ENCODE data around the gene FRMD3. TPM values are rescaled to one million over a fixed set of nuclear protein-coding genes. Genes with fewer than 3 reads are reported as not detected.

FRMD3 gene
- total and polyA plus RNA-seq, 7 experiments from 2014 or later: 0.85 to 2.5 (median 0.97) TPM; not detected in 1

DNA sequence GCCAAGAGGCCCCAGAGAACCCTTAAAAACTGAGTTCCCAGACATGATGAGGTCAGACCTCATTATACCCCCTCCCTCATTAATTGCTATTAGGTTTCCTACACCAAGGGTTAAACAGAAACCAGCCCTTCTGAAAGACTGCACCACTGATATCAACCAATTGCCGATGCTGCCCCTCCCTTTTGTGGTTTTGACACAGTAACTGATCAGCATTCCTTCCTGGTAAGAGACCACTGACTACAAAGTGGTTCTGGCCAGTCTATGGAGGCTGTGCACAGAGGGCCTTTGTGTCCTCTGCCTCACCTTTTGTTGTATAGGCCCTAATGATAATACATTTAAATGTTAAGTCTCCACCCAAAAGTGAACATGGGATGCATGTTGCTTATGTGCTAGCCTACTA, 201.5 kb downstream of the FRMD3 start:
- Mint-ChIP-seq H3K36me3 (peaks cover 0 to 4% (median 0%) of the 10 kb centered on the region in 5 donors), H3K4me1 (peaks cover 0 to 6% (median 0%) of the 10 kb centered on the region in 7 donors), H3K27me3 (peaks cover 0 to 1% (median 0%) of the 10 kb centered on the region in 5 donors), H3K4me3 (no peak overlapping the region), H3K9me3 (no peaks in the 10 kb centered on the region), H3K27ac (no peak overlapping the region)
- intact Hi-C loops (cut with micrococcal nuclease): no loop called here
- Histone ChIP-seq H3K4me3 (ENCODE audit: low read length) (no peak overlapping the region), H3K27me3 (ENCODE audit: control insufficient read depth in 2 of 2, insufficient read depth in 2 of 2, low read length in 2 of 2) (no peaks in the 10 kb centered on the region), H3K9me3 (ENCODE audit: control insufficient read depth in 2 of 3, low read length in 3 of 3) (no peaks in the 10 kb centered on the region), H3K27ac (ENCODE audit: low read depth, low read length) (no peak overlapping the region), H3K36me3 (ENCODE audit: control insufficient read depth in 2 of 3, insufficient read depth in 3 of 3, low read length in 3 of 3) (no peaks in the 10 kb centered on the region), H3K4me1 (ENCODE audit: control insufficient read depth in 2 of 2, insufficient read depth in 2 of 2, low read length in 2 of 2) (no peaks in the 10 kb centered on the region)
- ChIA-PET POLR2A (no interaction called here), CTCF (no interaction called here)
- DNase-seq (no peak), ATAC-seq (no peak)

DNA sequence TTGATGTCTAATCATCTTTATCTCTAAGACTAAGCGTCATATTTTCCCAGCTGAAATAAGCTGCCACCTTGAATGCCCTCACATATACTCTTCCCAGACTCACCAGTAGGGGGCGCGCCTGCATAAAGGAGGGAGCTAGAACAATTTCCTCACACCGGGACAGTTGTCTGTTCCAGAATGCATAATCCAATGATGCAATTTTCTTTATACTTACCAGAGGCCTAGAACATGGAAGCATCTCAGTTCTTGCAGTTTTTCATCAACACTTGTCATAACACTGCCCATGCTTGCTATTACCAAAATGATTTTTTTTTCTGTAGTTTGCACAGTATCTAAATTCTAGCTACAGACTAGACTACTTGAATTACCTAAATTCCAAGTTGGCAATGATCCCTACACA, 203.9 kb downstream of the FRMD3 start:
- H3K27ac Mint-ChIP-seq: no peak overlapping the region
- H3K4me1 Mint-ChIP-seq: peaks cover 0 to 6% (median 0%) of the 10 kb centered on the region in 7 donors
- H3K4me3 Mint-ChIP-seq: no peak overlapping the region
- no peaks in the 10 kb centered on the region for H3K27me3 ChIP-seq (ENCODE audit: control insufficient read depth in 2 of 2, insufficient read depth in 2 of 2, low read length in 2 of 2)
- no peaks in the 10 kb centered on the region for H3K36me3 ChIP-seq (ENCODE audit: control insufficient read depth in 2 of 3, insufficient read depth in 3 of 3, low read length in 3 of 3)
- H3K9me3 Mint-ChIP-seq: no peaks in the 10 kb centered on the region
- no peaks in the 10 kb centered on the region for H3K9me3 ChIP-seq (ENCODE audit: control insufficient read depth in 2 of 3, low read length in 3 of 3)
- intact Hi-C loops (cut with micrococcal nuclease): loop anchor here (1.0 to 2.0 kb wide), 4 partner anchors 210 to 315 kb away; no protein-coding TSS in a partner anchor
- H3K4me3 ChIP-seq (ENCODE audit: low read length): no peak overlapping the region
- ChIA-PET CTCF (interaction anchor here (0.9 to 1.4 kb wide), 3 partner anchors 19 to 578 kb away, joined by 3 to 7 read pairs (median 6); no protein-coding TSS in a partner anchor), POLR2A (no interaction called here)
- peaks cover 0 to 1% (median 0%) of the 10 kb centered on the region in 5 donors for H3K27me3 Mint-ChIP-seq
- ATAC-seq (peak; percentile 81), DNase-seq (peak; percentile 5 to 75 (median 36))
- no peak overlapping the region for H3K27ac ChIP-seq (ENCODE audit: low read depth, low read length)
- peaks cover 0 to 4% (median 0%) of the 10 kb centered on the region in 5 donors for H3K36me3 Mint-ChIP-seq
- no peaks in the 10 kb centered on the region for H3K4me1 ChIP-seq (ENCODE audit: control insufficient read depth in 2 of 2, insufficient read depth in 2 of 2, low read length in 2 of 2)

DNA sequence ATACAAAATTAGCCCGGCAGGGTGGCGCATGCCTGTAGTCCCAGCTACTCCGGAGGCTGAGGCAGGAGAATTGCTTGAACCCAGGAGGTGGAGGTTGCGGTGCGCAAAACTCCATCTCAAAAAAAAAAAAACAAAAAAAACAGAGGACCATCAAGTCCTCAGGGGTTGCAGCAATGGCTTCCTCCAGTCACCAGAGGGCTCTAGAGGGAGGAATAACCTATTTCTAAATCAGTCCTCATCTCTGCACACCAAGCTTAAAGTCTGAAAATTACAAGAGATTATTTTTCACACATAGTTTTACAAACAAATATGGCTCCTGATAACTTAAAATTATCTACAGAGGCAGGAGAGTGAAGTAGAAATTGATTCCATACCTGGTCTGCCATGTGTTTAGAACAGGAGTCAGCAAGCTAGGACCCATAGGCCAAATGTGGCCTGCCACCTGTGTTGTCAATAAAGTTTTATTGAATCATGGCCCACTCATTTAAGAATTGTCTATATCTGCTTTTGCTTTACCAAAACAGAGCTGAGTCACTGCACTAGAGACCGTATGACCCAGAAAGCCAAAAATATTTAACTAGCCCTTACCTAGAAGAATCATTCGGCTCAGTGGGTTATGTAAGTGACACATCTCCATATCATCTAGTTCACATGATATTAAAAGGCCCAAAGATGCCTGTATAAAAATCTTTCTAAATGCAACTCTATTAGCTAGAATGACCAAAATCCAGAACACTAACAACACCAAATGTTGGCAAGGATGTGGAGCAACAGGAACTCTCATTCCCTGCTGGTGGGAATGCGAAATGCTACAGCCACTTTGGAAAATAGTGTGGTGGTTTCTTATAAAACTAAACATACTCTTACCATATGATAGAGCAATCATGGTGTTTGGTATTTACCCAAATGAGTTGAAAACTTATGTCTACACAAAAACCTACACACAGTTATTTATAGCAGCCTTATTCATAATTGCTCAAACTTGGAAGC, 207.7 kb downstream of the FRMD3 start:
- intact Hi-C loops (cut with micrococcal nuclease): loop anchor here in 1 of 2 donors (1.0 kb wide), 1 partner anchor 319 kb away; no protein-coding TSS in a partner anchor
- H3K4me1 ChIP-seq (ENCODE audit: control insufficient read depth in 2 of 2, insufficient read depth in 2 of 2, low read length in 2 of 2): no peaks in the 10 kb centered on the region
- POLR2A ChIA-PET: no interaction called here

DNA sequence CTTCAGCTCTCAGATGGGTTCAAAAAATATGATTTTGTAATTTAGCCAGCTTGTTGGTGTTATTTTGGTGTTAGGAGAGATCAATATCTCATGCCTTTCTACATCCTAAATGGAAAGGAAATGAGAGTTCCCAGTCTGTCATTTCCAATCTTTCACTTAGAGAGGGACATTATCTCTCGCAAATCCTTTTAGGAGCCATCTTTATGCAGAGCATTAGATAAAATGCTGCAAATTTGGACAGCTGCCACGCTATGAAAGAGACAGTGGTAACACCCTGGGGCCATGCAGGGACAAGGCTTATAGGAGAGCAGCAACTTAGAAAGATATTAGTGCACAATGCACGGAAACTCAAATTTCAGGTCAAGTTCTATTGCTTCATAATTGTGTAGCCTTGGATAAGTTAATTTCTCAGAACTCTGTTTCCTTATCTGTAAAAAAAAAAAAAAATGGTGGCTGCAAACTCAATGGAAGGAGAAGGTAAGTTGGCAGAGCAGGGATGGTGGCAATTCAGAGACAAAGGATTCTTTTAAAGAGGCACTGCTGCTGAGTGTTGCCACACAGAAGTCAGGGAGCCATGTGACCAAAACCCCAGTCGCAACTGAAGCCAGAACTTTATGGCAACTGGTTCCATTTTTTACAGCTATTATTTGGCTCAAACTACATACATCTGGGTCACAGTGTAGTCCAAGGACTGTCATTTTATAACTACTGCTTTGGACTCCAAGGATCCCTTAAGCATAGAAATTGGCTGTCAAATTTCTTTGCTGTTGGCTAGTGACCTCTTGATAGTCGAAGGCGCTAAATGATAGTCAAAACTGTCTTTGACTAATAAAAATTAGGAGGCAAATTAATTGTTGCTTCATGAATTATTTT, 210.2 kb downstream of the FRMD3 start:
- no peaks in the 10 kb centered on the region for H3K4me1 ChIP-seq (ENCODE audit: control insufficient read depth in 2 of 2, insufficient read depth in 2 of 2, low read length in 2 of 2)
- H3K27ac ChIP-seq (ENCODE audit: low read depth, low read length): no peak overlapping the region
- no peak overlapping the region for H3K4me3 ChIP-seq (ENCODE audit: low read length)
- no peaks in the 10 kb centered on the region for H3K9me3 ChIP-seq (ENCODE audit: control insufficient read depth in 2 of 3, low read length in 3 of 3)
- no peak overlapping the region for H3K27ac Mint-ChIP-seq
- H3K36me3 Mint-ChIP-seq: peaks cover 0 to 9% (median 0%) of the 10 kb centered on the region in 5 donors
- no peaks in the 10 kb centered on the region for H3K27me3 ChIP-seq (ENCODE audit: control insufficient read depth in 2 of 2, insufficient read depth in 2 of 2, low read length in 2 of 2)
- H3K4me1 Mint-ChIP-seq: no peaks in the 10 kb centered on the region
- H3K4me3 Mint-ChIP-seq: no peak overlapping the region
- CTCF ChIA-PET: no interaction called here
- ATAC-seq (no peak), DNase-seq (no peak)
- POLR2A ChIA-PET: no interaction called here
- H3K9me3 Mint-ChIP-seq: peaks cover 0 to 5% (median 0%) of the 10 kb centered on the region in 11 donors
- intact Hi-C loops (cut with micrococcal nuclease): loop anchor here in 1 of 2 donors (10.0 kb wide), 1 partner anchor 57 kb away; no protein-coding TSS in a partner anchor
- no peaks in the 10 kb centered on the region for H3K36me3 ChIP-seq (ENCODE audit: control insufficient read depth in 2 of 3, insufficient read depth in 3 of 3, low read length in 3 of 3)
- no peaks in the 10 kb centered on the region for H3K27me3 Mint-ChIP-seq

More for the DNA sequence above, 207.7 kb downstream of the FRMD3 start:
- Histone ChIP-seq H3K4me3 (ENCODE audit: low read length) (no peak overlapping the region), H3K27ac (ENCODE audit: low read depth, low read length) (no peak overlapping the region), H3K36me3 (ENCODE audit: control insufficient read depth in 2 of 3, insufficient read depth in 3 of 3, low read length in 3 of 3) (no peaks in the 10 kb centered on the region), H3K27me3 (ENCODE audit: control insufficient read depth in 2 of 2, insufficient read depth in 2 of 2, low read length in 2 of 2) (no peaks in the 10 kb centered on the region), H3K9me3 (ENCODE audit: control insufficient read depth in 2 of 3, low read length in 3 of 3) (no peaks in the 10 kb centered on the region)
- Mint-ChIP-seq H3K27me3 (no peaks in the 10 kb centered on the region), H3K9me3 (no peaks in the 10 kb centered on the region), H3K27ac (no peak overlapping the region), H3K4me1 (no peaks in the 10 kb centered on the region), H3K4me3 (no peak overlapping the region), H3K36me3 (peaks cover 0 to 9% (median 0%) of the 10 kb centered on the region in 5 donors)
- CTCF ChIA-PET: no interaction called here
- DNase-seq (no peak), ATAC-seq (no peak)

DNA sequence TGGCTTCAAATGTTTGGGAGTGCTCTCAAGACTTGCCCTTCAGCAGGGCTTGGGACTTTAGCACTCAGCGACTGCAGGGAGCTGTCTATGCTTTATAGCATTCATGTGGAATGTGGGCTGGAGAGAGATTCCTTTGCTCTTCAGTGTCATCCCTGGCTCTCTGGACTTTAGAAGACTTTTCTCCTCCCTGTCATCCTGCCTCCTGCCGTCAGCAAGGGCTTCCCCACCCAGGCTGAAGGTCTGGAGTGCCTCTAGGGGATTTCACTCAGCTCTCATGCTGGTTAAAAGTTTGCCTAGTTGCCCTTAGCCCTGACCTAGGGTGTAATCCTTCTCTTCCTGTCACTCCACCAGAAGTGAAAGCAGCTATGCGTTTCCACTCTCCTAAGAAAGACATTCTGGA, 210.9 kb downstream of the FRMD3 start:
- Histone ChIP-seq H3K9me3 (ENCODE audit: control insufficient read depth in 2 of 3, low read length in 3 of 3) (no peaks in the 10 kb centered on the region), H3K4me1 (ENCODE audit: control insufficient read depth in 2 of 2, insufficient read depth in 2 of 2, low read length in 2 of 2) (no peaks in the 10 kb centered on the region), H3K27me3 (ENCODE audit: control insufficient read depth in 2 of 2, insufficient read depth in 2 of 2, low read length in 2 of 2) (no peaks in the 10 kb centered on the region), H3K4me3 (ENCODE audit: low read length) (no peak overlapping the region), H3K27ac (ENCODE audit: low read depth, low read length) (no peak overlapping the region), H3K36me3 (ENCODE audit: control insufficient read depth in 2 of 3, insufficient read depth in 3 of 3, low read length in 3 of 3) (no peaks in the 10 kb centered on the region)
- DNase-seq (no peak), ATAC-seq (no peak)
- POLR2A ChIA-PET: no interaction called here
- Mint-ChIP-seq H3K36me3 (peaks cover 0 to 13% (median 0%) of the 10 kb centered on the region in 5 donors), H3K4me3 (no peak overlapping the region), H3K27ac (no peak overlapping the region), H3K9me3 (peaks cover 0 to 7% (median 0%) of the 10 kb centered on the region in 11 donors), H3K4me1 (no peaks in the 10 kb centered on the region), H3K27me3 (no peaks in the 10 kb centered on the region)
- intact Hi-C loops (cut with micrococcal nuclease): loop anchor here in 1 of 2 donors (10.0 kb wide), 1 partner anchor 57 kb away; no protein-coding TSS in a partner anchor
- CTCF ChIA-PET: no interaction called here

DNA sequence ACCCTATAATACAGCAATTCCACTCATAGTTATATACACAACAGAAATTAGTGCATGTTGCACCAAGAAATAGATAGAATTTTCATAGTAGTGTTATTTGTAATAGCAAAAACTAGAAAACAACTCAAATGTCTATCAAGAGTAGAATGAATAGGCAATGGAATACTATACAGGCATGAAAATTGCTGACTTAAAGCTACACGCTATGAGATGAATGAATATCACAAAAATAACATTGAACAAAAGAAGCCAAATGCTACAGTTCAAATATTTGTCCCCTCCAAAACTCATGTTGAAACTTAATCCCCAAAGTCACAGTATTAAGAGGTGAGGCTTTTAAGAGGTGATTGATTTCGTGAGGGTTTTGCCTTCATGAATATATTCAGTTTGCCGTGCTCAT, 215.1 kb downstream of the FRMD3 start:
- no peak for ATAC-seq
- Mint-ChIP-seq H3K4me1 (no peaks in the 10 kb centered on the region), H3K27ac (no peak overlapping the region), H3K36me3 (peaks cover 0 to 16% (median 5%) of the 10 kb centered on the region in 5 donors), H3K9me3 (peaks cover 0 to 33% (median 13%) of the 10 kb centered on the region in 11 donors), H3K27me3 (no peaks in the 10 kb centered on the region), H3K4me3 (no peak overlapping the region)
- Histone ChIP-seq H3K36me3 (ENCODE audit: control insufficient read depth in 2 of 3, insufficient read depth in 3 of 3, low read length in 3 of 3) (no peaks in the 10 kb centered on the region), H3K9me3 (ENCODE audit: control insufficient read depth in 2 of 3, low read length in 3 of 3) (no peaks in the 10 kb centered on the region), H3K4me3 (ENCODE audit: low read length) (no peak overlapping the region), H3K4me1 (ENCODE audit: control insufficient read depth in 2 of 2, insufficient read depth in 2 of 2, low read length in 2 of 2) (no peaks in the 10 kb centered on the region), H3K27me3 (ENCODE audit: control insufficient read depth in 2 of 2, insufficient read depth in 2 of 2, low read length in 2 of 2) (no peaks in the 10 kb centered on the region), H3K27ac (ENCODE audit: low read depth, low read length) (no peak overlapping the region)
- ChIA-PET POLR2A (no interaction called here), CTCF (no interaction called here)
- no peak for DNase-seq
- intact Hi-C loops (cut with micrococcal nuclease): loop anchor here in 1 of 2 donors (10.0 kb wide), 1 partner anchor 62 kb away; no protein-coding TSS in a partner anchor
